CD4-positive, alpha-beta T cell (primary cell): ENCODE measurements around the gene NFIA. TPM values are rescaled to one million over a fixed set of nuclear protein-coding genes. Genes with fewer than 3 reads are reported as not detected.

Experiments used
- ATAC-seq: fragments of 200-7000 bp; cut with Tn5 transposase; one replicate; pipeline ENCODE4 v1.10.0; 2022; ENCODE audit warnings: mild to moderate bottlenecking; ENCODE audit not compliant: poor library complexity
- CTCF ChIA-PET: fragments of 350-600 bp; sonication (Branson Sonifier 250); formaldehyde crosslinking; loops from one replicate; lab custom pipeline; 2021; ENCODE audit warnings: antibody characterized with exemption, inconsistent platforms; lab: Charles Lee
- POLR2A ChIA-PET: fragments of 350-600 bp; sonication (Branson Sonifier 250); formaldehyde crosslinking; loops from one replicate; lab custom pipeline; 2021; ENCODE audit warnings: antibody characterized with exemption, inconsistent platforms; lab: Charles Lee
- DNase-seq, 14 experiments: peaks; one replicate each; pipeline ENCODE4 v3.0.0-alpha.2; 2013 to 2020; ENCODE audit warnings: mixed read lengths in 2 of 14
- H3K27ac ChIP-seq, 2 donors: one replicate each; pipeline versions ENCODE4 v1.5.1 to v1.7.0; 2013; ENCODE audit warnings: low read length in 2 of 2, low read depth in 1 of 2, mild to moderate bottlenecking in 1 of 2
- H3K27me3 ChIP-seq, 2 experiments: 1 replicate in 1 of 2; 2 replicates in 1 of 2; pipeline versions ENCODE4 v1.6.1 to v1.7.0; 2013; ENCODE audit warnings: low read length in 2 of 2, control low read depth in 1 of 2, mild to moderate bottlenecking in 1 of 2, moderate library complexity in 1 of 2; ENCODE audit not compliant: insufficient read depth in 2 of 2, control insufficient read depth in 1 of 2
- H3K36me3 ChIP-seq: one replicate; pipeline ENCODE4 v1.6.1; 2013; ENCODE audit warnings: low read length, control low read depth; ENCODE audit not compliant: insufficient read depth
- H3K4me1 ChIP-seq: one replicate; pipeline ENCODE4 v1.6.1; 2013; ENCODE audit warnings: low read length, control low read depth; ENCODE audit not compliant: insufficient read depth
- H3K4me3 ChIP-seq: one replicate; pipeline ENCODE4 v1.5.1; 2013; ENCODE audit warnings: mild to moderate bottlenecking, low read length, moderate library complexity
- H3K9me3 ChIP-seq, 2 experiments: 1 replicate in 1 of 2; 2 replicates in 1 of 2; pipeline versions ENCODE4 v1.6.1 to v1.7.0; 2013; ENCODE audit warnings: low read length in 2 of 2, mild to moderate bottlenecking in 2 of 2, control low read depth in 1 of 2, moderate library complexity in 1 of 2; ENCODE audit not compliant: control insufficient read depth in 1 of 2, insufficient read depth in 1 of 2
- H3K27ac Mint-ChIP-seq: one replicate; pipeline ENCODE4 v1.8.0; 2020; ENCODE audit warnings: mixed read lengths
- H3K27me3 Mint-ChIP-seq: one replicate; pipeline ENCODE4 v1.8.0; 2021; ENCODE audit warnings: mixed read lengths
- H3K36me3 Mint-ChIP-seq: one replicate; pipeline ENCODE4 v1.8.0; 2021; ENCODE audit warnings: low read depth, mixed read lengths
- H3K4me1 Mint-ChIP-seq: one replicate; pipeline ENCODE4 v1.8.0; 2021; ENCODE audit warnings: low read depth, mixed read lengths
- H3K4me3 Mint-ChIP-seq: one replicate; pipeline ENCODE4 v1.8.0; 2020; ENCODE audit warnings: mild to moderate bottlenecking, mixed read lengths
- H3K9me3 Mint-ChIP-seq: one replicate; pipeline ENCODE4 v1.8.0; 2020; ENCODE audit warnings: mixed read lengths
- CTCF ChIP-seq: fragments of 200-600 bp; IDR thresholded peaks from one replicate; pipeline ENCODE4 v1.8.0; 2022; ENCODE audit warnings: antibody characterized with exemption, mild to moderate bottlenecking
- intact Hi-C, 2 experiments: fragments of 100-400 bp; cut with DNase I in 1 of 2; cut with micrococcal nuclease in 1 of 2; formaldehyde crosslinking; loops; one replicate each; pipeline versions ENCODE4 v1.15.1 to v1.9.0; 2023 to 2025; cut with DNase I, micrococcal nuclease
- total RNA-seq, 174 experiments: library from RNA in 2 of 174; stranded (reverse) in 2 of 174; gene quantifications; one replicate each; pipeline ENCODE4 v1.2.3 and lab custom pipeline; 2021 to 2026

The NFIA gene
- total RNA-seq, 2 experiments from 2014 or later = 4.8 to 5.9 TPM

- no peaks in the 10 kb centered on the region for H3K27me3 ChIP-seq
- no peak for TF ChIP-seq CTCF
- H3K9me3 Mint-ChIP-seq = no peaks in the 10 kb centered on the region
- no peak overlapping the region for H3K4me3 Mint-ChIP-seq
- H3K36me3 ChIP-seq = no peaks in the 10 kb centered on the region
- CTCF ChIA-PET = no interaction called here
- H3K4me1 Mint-ChIP-seq = no peaks in the 10 kb centered on the region
- no peak for DNase-seq
- no peaks in the 10 kb centered on the region for H3K36me3 Mint-ChIP-seq
- ATAC-seq = no peak
- POLR2A ChIA-PET = no interaction called here
- intact Hi-C loops = no loop called here
- no peaks in the 10 kb centered on the region for H3K9me3 ChIP-seq
- no peak overlapping the region for H3K27ac Mint-ChIP-seq
- no peak overlapping the region for H3K27ac ChIP-seq
- no peaks in the 10 kb centered on the region for H3K4me1 ChIP-seq
- H3K4me3 ChIP-seq = no peak overlapping the region
- no peaks in the 10 kb centered on the region for H3K27me3 Mint-ChIP-seq
Measured at GRCh38 chr1:61280452-61280851, 198.1 kb downstream of the NFIA start.

GRCh38 chr1:61282387-61282786 is 200.0 kb downstream of the NFIA start:
- intact Hi-C loops = no loop called here
- CTCF ChIA-PET = no interaction called here
- TF ChIP-seq CTCF = no peak

GRCh38 chr1:61284248-61284854 is 202.0 kb downstream of the NFIA start:
- no peaks in the 10 kb centered on the region for H3K4me1 Mint-ChIP-seq
- TF ChIP-seq CTCF = no peak
- H3K27me3 Mint-ChIP-seq = no peaks in the 10 kb centered on the region
- no peaks in the 10 kb centered on the region for H3K9me3 Mint-ChIP-seq
- Histone ChIP-seq H3K36me3 (no peaks in the 10 kb centered on the region), H3K27me3 (no peaks in the 10 kb centered on the region), H3K4me3 (no peak overlapping the region), H3K4me1 (no peaks in the 10 kb centered on the region), H3K9me3 (no peaks in the 10 kb centered on the region), H3K27ac (no peak overlapping the region)
- H3K36me3 Mint-ChIP-seq = no peaks in the 10 kb centered on the region
- ChIA-PET CTCF (no interaction called here), POLR2A (no interaction called here)
- no peak overlapping the region for H3K4me3 Mint-ChIP-seq
- DNase-seq (no peak), ATAC-seq (no peak)
- intact Hi-C loops = no loop called here
- no peak overlapping the region for H3K27ac Mint-ChIP-seq

More at GRCh38 chr1:61282387-61282786, 200.0 kb downstream of the NFIA start:
- Mint-ChIP-seq H3K27me3 (no peaks in the 10 kb centered on the region), H3K9me3 (no peaks in the 10 kb centered on the region), H3K4me1 (no peaks in the 10 kb centered on the region), H3K27ac (no peak overlapping the region), H3K4me3 (no peak overlapping the region), H3K36me3 (no peaks in the 10 kb centered on the region)
- POLR2A ChIA-PET = no interaction called here
- ATAC-seq = no peak
- Histone ChIP-seq H3K36me3 (no peaks in the 10 kb centered on the region), H3K4me1 (no peaks in the 10 kb centered on the region), H3K27ac (no peak overlapping the region), H3K27me3 (no peaks in the 10 kb centered on the region), H3K4me3 (no peak overlapping the region), H3K9me3 (no peaks in the 10 kb centered on the region)
- no peak for DNase-seq
